Lower leg skin (tissue), 3 donors: ENCODE data around the gene CD207.

ENCODE experiments used
- CTCF ChIP-seq, 3 donors: fragments of 450-650 bp; IDR thresholded peaks; one replicate each; pipeline ENCODE4 v1.5.1; 2016; ENCODE audit warnings: antibody characterized with exemption in 3 of 3, mild to moderate bottlenecking in 3 of 3, moderate library complexity in 2 of 3
- POLR2A ChIP-seq, 2 donors: fragments of 450-650 bp; IDR thresholded peaks; one replicate each; pipeline ENCODE4 v1.6.1; 2016 to 2017; ENCODE audit warnings: antibody characterized with exemption in 2 of 2, mild to moderate bottlenecking in 1 of 2, moderate library complexity in 1 of 2

DNA sequence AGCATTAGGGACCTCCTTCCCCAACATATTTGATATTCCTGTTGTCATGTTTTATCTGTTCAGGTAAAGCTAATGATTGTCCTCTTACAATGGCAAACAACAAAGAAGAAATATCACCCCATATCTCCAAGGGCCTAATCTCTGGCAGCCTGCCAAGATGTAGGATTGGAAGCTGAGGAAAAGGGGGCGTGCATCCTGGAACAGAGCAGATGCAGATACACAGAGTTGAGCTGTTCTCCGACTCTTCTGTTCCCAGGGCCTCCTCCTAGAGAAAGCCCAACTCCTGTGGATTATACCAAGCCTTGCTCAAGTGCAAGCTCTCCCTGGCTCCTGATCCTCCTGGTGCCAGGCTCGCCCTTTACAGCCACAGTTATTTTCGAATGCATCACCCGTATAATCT lies 35.2 kb upstream of the CD207 start:
- TF ChIP-seq CTCF (IDR thresholded peaks at IDR 0.05) (no peak), POLR2A (IDR thresholded peaks at IDR 0.05) (no peak)
